Breast epithelium (tissue), 3 donors: ENCODE results near the gene FARP1.

Experiments
- POLR2A ChIP-seq: fragments of 450-650 bp; IDR thresholded peaks from one replicate; pipeline ENCODE4 v1.6.1; 2016; ENCODE audit warnings: antibody characterized with exemption, mild to moderate bottlenecking, moderate library complexity
- POLR2AphosphoS5 ChIP-seq, 3 donors: sonication (generic); formaldehyde crosslinking; IDR thresholded peaks; one replicate each; pipeline ENCODE4 v1.6.1; 2017; ENCODE audit warnings: antibody characterized with exemption in 3 of 3
- TF ChIP-seq, protein P1 (sequence below), 3 donors: fragments of 450-650 bp; IDR thresholded peaks; one replicate each; pipeline ENCODE4 v1.5.1; 2016 to 2017; ENCODE audit warnings: antibody characterized with exemption in 3 of 3, mild to moderate bottlenecking in 3 of 3, moderate library complexity in 3 of 3

DNA sequence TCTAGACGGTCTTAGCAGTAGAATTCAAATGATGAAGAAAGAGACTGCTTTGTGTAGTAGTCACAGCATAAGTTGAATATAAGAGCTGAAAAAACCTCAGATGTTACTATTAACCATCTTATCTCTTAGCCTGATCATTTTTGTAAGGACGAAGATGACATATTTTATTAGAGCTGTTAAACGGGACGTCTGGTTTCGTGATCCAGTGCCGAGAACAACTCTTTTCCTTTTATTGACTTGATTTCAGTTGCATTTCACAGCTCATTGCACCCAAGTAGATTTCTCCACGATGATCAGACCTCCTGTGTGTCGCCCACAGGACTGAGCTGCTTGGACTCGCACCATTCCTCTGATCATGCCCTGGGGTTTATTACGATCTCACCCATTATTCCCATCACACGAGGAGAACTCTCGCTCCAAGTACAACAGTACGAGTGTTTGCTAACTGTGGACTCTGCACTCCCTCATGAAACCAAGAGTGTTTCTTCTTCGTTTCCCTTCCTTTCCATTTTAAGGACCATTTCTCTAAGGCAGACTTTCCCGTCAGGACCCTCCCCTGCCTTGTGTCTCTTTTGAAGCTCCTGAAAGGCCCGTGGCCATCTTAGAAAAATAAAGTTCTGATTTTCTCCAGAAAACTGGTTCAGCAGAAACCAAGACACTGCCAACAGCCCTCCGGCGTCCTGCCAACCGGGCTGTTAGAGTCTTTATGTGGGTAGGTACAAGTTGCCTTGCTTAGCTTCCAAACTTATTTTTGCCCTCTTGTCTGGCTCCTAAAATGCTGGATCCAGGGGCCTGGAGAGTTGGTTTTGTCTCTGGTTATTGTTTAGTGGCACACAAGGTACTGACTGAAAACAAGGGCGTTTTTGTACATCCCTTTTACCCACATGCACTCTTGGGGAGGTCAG, 82.4 kb downstream of the FARP1 start:
- TF ChIP-seq, protein P1, sequence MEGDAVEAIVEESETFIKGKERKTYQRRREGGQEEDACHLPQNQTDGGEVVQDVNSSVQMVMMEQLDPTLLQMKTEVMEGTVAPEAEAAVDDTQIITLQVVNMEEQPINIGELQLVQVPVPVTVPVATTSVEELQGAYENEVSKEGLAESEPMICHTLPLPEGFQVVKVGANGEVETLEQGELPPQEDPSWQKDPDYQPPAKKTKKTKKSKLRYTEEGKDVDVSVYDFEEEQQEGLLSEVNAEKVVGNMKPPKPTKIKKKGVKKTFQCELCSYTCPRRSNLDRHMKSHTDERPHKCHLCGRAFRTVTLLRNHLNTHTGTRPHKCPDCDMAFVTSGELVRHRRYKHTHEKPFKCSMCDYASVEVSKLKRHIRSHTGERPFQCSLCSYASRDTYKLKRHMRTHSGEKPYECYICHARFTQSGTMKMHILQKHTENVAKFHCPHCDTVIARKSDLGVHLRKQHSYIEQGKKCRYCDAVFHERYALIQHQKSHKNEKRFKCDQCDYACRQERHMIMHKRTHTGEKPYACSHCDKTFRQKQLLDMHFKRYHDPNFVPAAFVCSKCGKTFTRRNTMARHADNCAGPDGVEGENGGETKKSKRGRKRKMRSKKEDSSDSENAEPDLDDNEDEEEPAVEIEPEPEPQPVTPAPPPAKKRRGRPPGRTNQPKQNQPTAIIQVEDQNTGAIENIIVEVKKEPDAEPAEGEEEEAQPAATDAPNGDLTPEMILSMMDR (IDR thresholded peaks at IDR 0.05): no peak
- TF ChIP-seq POLR2A: no peak
- no peak for TF ChIP-seq POLR2AphosphoS5 (IDR thresholded peaks at IDR 0.05)
